Gastroesophageal sphincter (tissue), 3 donors: ENCODE results near the gene MAP4K4.

ENCODE experiments used
- CTCF ChIP-seq, 4 experiments: fragments of 200-600 bp in 2 of 4; fragments of 450-650 bp in 2 of 4; sonication (generic) in 1 of 4; IDR thresholded peaks; one replicate each; pipeline ENCODE4 v1.5.1; 2017 to 2019; ENCODE audit warnings: antibody characterized with exemption in 4 of 4, mild to moderate bottlenecking in 2 of 4, moderate library complexity in 2 of 4
- EP300 ChIP-seq: sonication (generic); formaldehyde crosslinking; IDR thresholded peaks from one replicate; pipeline ENCODE4 v1.6.1; 2017; ENCODE audit warnings: antibody characterized with exemption, mild to moderate bottlenecking
- POLR2A ChIP-seq, 2 donors: fragments of 450-650 bp; IDR thresholded peaks; one replicate each; pipeline ENCODE4 v1.6.1; 2017; ENCODE audit warnings: antibody characterized with exemption in 2 of 2, mild to moderate bottlenecking in 2 of 2, moderate library complexity in 1 of 2
- POLR2AphosphoS5 ChIP-seq: sonication (generic); formaldehyde crosslinking; IDR thresholded peaks from one replicate; pipeline ENCODE4 v1.6.1; 2017; ENCODE audit warnings: antibody characterized with exemption

DNA sequence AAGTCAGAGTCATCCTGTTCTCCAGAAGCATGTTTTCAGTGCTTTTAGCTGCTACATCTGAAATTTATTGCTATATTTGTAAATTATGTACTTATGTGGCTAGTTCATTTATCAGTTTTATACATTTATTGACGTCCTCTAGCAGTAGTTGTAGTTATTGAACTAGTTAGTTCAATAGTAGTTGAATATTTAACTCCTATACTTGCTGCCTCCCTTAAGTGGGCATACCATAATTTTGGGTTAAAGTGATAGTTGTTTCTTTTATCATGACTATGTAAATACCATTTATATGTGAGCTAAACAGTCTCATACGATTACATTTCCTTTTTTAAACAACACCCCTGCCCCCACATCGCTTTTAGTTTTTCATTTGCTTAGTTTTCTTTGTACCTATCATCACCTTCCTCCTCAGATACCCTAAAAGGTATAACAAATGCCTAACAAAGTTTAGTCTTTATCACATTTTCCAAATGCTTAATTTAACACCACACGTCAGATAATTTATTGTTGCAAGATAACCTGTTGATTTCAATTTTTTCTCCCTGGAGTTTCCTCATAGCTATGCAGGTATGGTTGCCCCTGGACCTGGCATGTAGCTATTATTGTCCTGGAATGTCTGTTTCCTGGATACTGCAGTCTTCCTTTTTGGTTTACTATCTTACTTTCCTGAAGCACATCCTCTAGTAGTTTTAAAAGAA is 8.8 kb downstream of the MAP4K4 start:
- no peak for TF ChIP-seq POLR2AphosphoS5
- TF ChIP-seq POLR2A (IDR thresholded peaks at IDR 0.05) = no peak
- TF ChIP-seq CTCF (IDR thresholded peaks at IDR 0.05) = no peak
- TF ChIP-seq EP300 = no peak
